ENCODE results near the gene FGF21.

GRCh38 chr19:48715681-48716171 is 39.6 kb upstream of the FGF21 start:
- no peak for TF ChIP-seq CTCF (IDR thresholded peaks at IDR 0.05)
- TF ChIP-seq POLR2A (IDR thresholded peaks at IDR 0.05), result no peak

Data from esophagus squamous epithelium (tissue), 4 donors.